ENCODE data around the gene LRCH1. TPM values are rescaled to one million over a fixed set of nuclear protein-coding genes. Genes with fewer than 3 reads are reported as not detected.

Gene LRCH1
- total and polyA plus RNA-seq, 4 donors, result 2.6 to 6.6 (median 3.4) TPM

DNA sequence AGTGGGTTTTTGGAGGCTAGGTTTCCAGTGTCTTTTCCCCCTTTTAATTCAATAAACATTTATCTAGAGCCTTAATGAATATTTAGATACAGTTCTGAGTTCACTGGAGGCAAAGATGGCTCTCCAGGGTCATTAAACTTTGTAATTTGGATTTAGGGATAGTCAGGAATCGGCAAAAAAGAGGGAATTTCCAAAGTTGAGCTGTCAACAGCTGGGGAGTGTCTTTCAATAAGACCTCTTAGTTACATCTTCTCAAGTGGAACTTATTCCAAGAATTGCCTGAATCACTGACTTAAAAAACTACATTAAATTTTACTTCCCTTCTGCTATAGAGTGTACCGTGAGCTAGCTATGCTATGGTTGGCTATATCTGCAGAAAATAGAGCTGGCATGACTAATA lies 2.0 kb downstream of the LRCH1 start:
- TF ChIP-seq, protein P1, sequence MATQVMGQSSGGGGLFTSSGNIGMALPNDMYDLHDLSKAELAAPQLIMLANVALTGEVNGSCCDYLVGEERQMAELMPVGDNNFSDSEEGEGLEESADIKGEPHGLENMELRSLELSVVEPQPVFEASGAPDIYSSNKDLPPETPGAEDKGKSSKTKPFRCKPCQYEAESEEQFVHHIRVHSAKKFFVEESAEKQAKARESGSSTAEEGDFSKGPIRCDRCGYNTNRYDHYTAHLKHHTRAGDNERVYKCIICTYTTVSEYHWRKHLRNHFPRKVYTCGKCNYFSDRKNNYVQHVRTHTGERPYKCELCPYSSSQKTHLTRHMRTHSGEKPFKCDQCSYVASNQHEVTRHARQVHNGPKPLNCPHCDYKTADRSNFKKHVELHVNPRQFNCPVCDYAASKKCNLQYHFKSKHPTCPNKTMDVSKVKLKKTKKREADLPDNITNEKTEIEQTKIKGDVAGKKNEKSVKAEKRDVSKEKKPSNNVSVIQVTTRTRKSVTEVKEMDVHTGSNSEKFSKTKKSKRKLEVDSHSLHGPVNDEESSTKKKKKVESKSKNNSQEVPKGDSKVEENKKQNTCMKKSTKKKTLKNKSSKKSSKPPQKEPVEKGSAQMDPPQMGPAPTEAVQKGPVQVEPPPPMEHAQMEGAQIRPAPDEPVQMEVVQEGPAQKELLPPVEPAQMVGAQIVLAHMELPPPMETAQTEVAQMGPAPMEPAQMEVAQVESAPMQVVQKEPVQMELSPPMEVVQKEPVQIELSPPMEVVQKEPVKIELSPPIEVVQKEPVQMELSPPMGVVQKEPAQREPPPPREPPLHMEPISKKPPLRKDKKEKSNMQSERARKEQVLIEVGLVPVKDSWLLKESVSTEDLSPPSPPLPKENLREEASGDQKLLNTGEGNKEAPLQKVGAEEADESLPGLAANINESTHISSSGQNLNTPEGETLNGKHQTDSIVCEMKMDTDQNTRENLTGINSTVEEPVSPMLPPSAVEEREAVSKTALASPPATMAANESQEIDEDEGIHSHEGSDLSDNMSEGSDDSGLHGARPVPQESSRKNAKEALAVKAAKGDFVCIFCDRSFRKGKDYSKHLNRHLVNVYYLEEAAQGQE (IDR thresholded peaks at IDR 0.05), result no peak
- TF ChIP-seq, protein P2, sequence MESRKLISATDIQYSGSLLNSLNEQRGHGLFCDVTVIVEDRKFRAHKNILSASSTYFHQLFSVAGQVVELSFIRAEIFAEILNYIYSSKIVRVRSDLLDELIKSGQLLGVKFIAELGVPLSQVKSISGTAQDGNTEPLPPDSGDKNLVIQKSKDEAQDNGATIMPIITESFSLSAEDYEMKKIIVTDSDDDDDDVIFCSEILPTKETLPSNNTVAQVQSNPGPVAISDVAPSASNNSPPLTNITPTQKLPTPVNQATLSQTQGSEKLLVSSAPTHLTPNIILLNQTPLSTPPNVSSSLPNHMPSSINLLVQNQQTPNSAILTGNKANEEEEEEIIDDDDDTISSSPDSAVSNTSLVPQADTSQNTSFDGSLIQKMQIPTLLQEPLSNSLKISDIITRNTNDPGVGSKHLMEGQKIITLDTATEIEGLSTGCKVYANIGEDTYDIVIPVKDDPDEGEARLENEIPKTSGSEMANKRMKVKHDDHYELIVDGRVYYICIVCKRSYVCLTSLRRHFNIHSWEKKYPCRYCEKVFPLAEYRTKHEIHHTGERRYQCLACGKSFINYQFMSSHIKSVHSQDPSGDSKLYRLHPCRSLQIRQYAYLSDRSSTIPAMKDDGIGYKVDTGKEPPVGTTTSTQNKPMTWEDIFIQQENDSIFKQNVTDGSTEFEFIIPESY (IDR thresholded peaks at IDR 0.05), result no peak
- TF ChIP-seq RXRA (IDR thresholded peaks at IDR 0.05) (peak in 1 of 2 donors; percentile 49), FOXA1 (IDR thresholded peaks at IDR 0.05) (no peak), JUND (IDR thresholded peaks at IDR 0.05) (no peak), NR2F2 (IDR thresholded peaks at IDR 0.05) (peak; percentile 32)
- no peak for DNase-seq (ENCODE audit: low spot score)
- WGBS, result 31% methylated on average over 2 of the region's 2 CpGs
- Histone ChIP-seq H3K9ac (ENCODE audit: low read depth in 1 of 2, low read length in 2 of 2) (peak overlapping the region in 1 of 2 donors; percentile 37), H3K27ac (ENCODE audit: low read depth in 1 of 2, low read length in 2 of 2) (peak overlapping the region; percentile 91 to 98), H3K4me3 (ENCODE audit: low read depth in 1 of 3, low read length in 3 of 3) (peak overlapping the region; percentile 71 to 97 (median 84)), H3K4me1 (ENCODE audit: control insufficient read depth in 4 of 4, insufficient read depth in 4 of 4, low read length in 3 of 4) (peaks cover 2 to 33% (median 15%) of the 10 kb centered on the region in 4 donors), H3K36me3 (ENCODE audit: control insufficient read depth in 4 of 4, insufficient read depth in 3 of 4, low read depth in 1 of 4, low read length in 3 of 4) (no peaks in the 10 kb centered on the region), H3K9me3 (ENCODE audit: control insufficient read depth in 4 of 4, low read length in 3 of 4) (no peaks in the 10 kb centered on the region), H3K27me3 (ENCODE audit: control insufficient read depth in 4 of 4, insufficient read depth in 4 of 4, low read length in 3 of 4) (no peaks in the 10 kb centered on the region)

DNA sequence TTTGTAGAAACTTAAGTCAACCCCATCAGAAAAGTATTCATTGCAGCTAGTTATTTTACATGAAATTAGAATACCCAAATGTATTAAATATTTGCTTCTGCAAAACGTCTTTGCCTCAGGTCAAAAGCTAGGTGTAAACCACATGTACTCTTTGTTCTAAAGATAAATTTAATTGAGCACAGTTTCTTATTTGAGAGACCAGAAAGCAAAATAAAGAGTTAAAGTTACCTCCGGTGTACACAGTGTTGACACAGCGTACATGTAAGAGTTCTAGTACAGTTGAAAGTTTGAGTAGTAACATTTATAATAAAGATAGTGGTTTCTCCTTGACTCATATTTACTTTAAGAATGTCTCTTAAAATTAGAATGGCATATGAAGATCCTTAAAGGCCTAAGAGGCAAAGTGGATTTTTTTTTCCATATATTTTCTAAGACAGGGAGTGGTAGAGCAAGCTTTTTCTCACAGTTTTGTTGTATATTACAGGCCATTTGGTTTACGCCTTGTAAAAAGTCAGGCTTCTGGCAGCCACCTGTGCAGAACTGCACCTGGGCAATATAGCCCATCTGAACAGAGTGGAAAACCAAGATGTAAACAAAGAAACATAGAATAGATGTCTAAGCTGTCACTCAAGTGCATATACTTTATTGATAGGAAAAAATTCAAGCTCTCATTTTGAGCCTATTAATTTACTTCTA lies 2.9 kb downstream of the LRCH1 start:
- Histone ChIP-seq H3K27ac (ENCODE audit: low read depth in 1 of 2, low read length in 2 of 2) (peak overlapping the region in 1 of 2 donors; percentile 91), H3K9ac (ENCODE audit: low read depth in 1 of 2, low read length in 2 of 2) (no peak overlapping the region), H3K27me3 (ENCODE audit: control insufficient read depth in 4 of 4, insufficient read depth in 4 of 4, low read length in 3 of 4) (no peaks in the 10 kb centered on the region), H3K36me3 (ENCODE audit: control insufficient read depth in 4 of 4, insufficient read depth in 3 of 4, low read depth in 1 of 4, low read length in 3 of 4) (no peaks in the 10 kb centered on the region), H3K9me3 (ENCODE audit: control insufficient read depth in 4 of 4, low read length in 3 of 4) (no peaks in the 10 kb centered on the region), H3K4me1 (ENCODE audit: control insufficient read depth in 4 of 4, insufficient read depth in 4 of 4, low read length in 3 of 4) (peaks cover 2 to 33% (median 15%) of the 10 kb centered on the region in 4 donors), H3K4me3 (ENCODE audit: low read depth in 1 of 3, low read length in 3 of 3) (no peak overlapping the region)
- DNase-seq (ENCODE audit: low spot score), result no peak
- WGBS, result 35% methylated on average over 4 of the region's 4 CpGs
- TF ChIP-seq YY1 (IDR thresholded peaks at IDR 0.05) (no peak), RAD21 (IDR thresholded peaks at IDR 0.05) (no peak), FOXA2 (IDR thresholded peaks at IDR 0.05) (no peak), FOXA1 (IDR thresholded peaks at IDR 0.05) (no peak), HNF4A (conservative IDR thresholded peaks at IDR 0.05) (no peak), SP1 (IDR thresholded peaks at IDR 0.05) (no peak), RXRA (IDR thresholded peaks at IDR 0.05) (no peak), HNF4G (IDR thresholded peaks at IDR 0.05) (no peak), GABPA (IDR thresholded peaks at IDR 0.05 in 1 of 2, conservative IDR thresholded peaks at IDR 0.05 in 1 of 2) (no peak), JUND (IDR thresholded peaks at IDR 0.05) (no peak), NR2F2 (IDR thresholded peaks at IDR 0.05) (no peak), EGR1 (IDR thresholded peaks at IDR 0.05; ENCODE audit: low read depth in 2 of 2) (no peak)
- TF ChIP-seq, protein P2 (IDR thresholded peaks at IDR 0.05), result no peak
- TF ChIP-seq, protein P3, sequence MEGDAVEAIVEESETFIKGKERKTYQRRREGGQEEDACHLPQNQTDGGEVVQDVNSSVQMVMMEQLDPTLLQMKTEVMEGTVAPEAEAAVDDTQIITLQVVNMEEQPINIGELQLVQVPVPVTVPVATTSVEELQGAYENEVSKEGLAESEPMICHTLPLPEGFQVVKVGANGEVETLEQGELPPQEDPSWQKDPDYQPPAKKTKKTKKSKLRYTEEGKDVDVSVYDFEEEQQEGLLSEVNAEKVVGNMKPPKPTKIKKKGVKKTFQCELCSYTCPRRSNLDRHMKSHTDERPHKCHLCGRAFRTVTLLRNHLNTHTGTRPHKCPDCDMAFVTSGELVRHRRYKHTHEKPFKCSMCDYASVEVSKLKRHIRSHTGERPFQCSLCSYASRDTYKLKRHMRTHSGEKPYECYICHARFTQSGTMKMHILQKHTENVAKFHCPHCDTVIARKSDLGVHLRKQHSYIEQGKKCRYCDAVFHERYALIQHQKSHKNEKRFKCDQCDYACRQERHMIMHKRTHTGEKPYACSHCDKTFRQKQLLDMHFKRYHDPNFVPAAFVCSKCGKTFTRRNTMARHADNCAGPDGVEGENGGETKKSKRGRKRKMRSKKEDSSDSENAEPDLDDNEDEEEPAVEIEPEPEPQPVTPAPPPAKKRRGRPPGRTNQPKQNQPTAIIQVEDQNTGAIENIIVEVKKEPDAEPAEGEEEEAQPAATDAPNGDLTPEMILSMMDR (IDR thresholded peaks at IDR 0.05; ENCODE audit: low read depth, low read length, missing input control), result no peak
- TF ChIP-seq, protein P1 (IDR thresholded peaks at IDR 0.05), result no peak
- TF ChIP-seq, protein P4, sequence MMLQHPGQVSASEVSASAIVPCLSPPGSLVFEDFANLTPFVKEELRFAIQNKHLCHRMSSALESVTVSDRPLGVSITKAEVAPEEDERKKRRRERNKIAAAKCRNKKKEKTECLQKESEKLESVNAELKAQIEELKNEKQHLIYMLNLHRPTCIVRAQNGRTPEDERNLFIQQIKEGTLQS (IDR thresholded peaks at IDR 0.05), result no peak
- TF ChIP-seq, protein P5, sequence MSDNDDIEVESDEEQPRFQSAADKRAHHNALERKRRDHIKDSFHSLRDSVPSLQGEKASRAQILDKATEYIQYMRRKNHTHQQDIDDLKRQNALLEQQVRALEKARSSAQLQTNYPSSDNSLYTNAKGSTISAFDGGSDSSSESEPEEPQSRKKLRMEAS (IDR thresholded peaks at IDR 0.05), result no peak
